ENCODE measurements around the gene MSX2.
A peak's percentile ranks its signal among the peaks of the same experiment; 100 is the strongest.

The MSX2 gene

DNA sequence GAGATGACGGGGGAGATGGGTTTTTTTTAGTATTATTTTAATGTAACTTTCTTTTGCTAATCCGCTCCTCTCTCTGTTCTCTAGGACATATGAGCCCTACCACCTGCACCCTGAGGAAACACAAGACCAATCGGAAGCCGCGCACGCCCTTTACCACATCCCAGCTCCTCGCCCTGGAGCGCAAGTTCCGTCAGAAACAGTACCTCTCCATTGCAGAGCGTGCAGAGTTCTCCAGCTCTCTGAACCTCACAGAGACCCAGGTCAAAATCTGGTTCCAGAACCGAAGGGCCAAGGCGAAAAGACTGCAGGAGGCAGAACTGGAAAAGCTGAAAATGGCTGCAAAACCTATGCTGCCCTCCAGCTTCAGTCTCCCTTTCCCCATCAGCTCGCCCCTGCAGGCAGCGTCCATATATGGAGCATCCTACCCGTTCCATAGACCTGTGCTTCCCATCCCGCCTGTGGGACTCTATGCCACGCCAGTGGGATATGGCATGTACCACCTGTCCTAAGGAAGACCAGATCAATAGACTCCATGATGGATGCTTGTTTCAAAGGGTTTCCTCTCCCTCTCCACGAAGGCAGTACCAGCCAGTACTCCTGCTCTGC lies 4.8 kb downstream of the MSX2 start:
- H3K4me2 ChIP-seq (ENCODE audit: low read length), result no peak overlapping the region
- no peak overlapping the region for H3K9ac ChIP-seq (ENCODE audit: low read depth, low read length)
- H3K4me3 ChIP-seq (ENCODE audit: low read length), result no peak overlapping the region
- no peaks in the 10 kb centered on the region for H3K9me3 ChIP-seq (replicated peaks; ENCODE audit: low read length)
- no peaks in the 10 kb centered on the region for H3K27me3 ChIP-seq (ENCODE audit: control insufficient read depth, insufficient read depth, low read length)
- peaks cover 7% of the 10 kb centered on the region for H3K4me1 ChIP-seq (ENCODE audit: control insufficient read depth, insufficient read depth, low read length)
- peaks cover 4% of the 10 kb centered on the region for H3K36me3 ChIP-seq (ENCODE audit: insufficient read depth, low read length)

GRCh38 chr5:174731214-174732035 lies 7.0 kb downstream of the MSX2 start:
- Histone ChIP-seq H3K9ac (ENCODE audit: low read depth, low read length) (no peak overlapping the region), H3K4me3 (ENCODE audit: low read length) (no peak overlapping the region)

GRCh38 chr5:174732036-174733020 lies 7.9 kb downstream of the MSX2 start:
- Histone ChIP-seq H3K4me1 (ENCODE audit: control insufficient read depth, insufficient read depth, low read length) (peaks cover 21% of the 10 kb centered on the region), H3K27me3 (ENCODE audit: control insufficient read depth, insufficient read depth, low read length) (peaks cover 17% of the 10 kb centered on the region), H3K4me2 (ENCODE audit: low read length) (no peak overlapping the region), H3K4me3 (ENCODE audit: low read length) (no peak overlapping the region), H3K36me3 (ENCODE audit: insufficient read depth, low read length) (peaks cover 4% of the 10 kb centered on the region), H3K9me3 (replicated peaks; ENCODE audit: low read length) (no peaks in the 10 kb centered on the region), H3K9ac (ENCODE audit: low read depth, low read length) (no peak overlapping the region)

More at GRCh38 chr5:174731214-174732035, 7.0 kb downstream of the MSX2 start:
- peaks cover 12% of the 10 kb centered on the region for H3K4me1 ChIP-seq (ENCODE audit: control insufficient read depth, insufficient read depth, low read length)
- peaks cover 17% of the 10 kb centered on the region for H3K27me3 ChIP-seq (ENCODE audit: control insufficient read depth, insufficient read depth, low read length)
- H3K4me2 ChIP-seq (ENCODE audit: low read length), result no peak overlapping the region
- H3K9me3 ChIP-seq (replicated peaks; ENCODE audit: low read length), result no peaks in the 10 kb centered on the region
- peaks cover 4% of the 10 kb centered on the region for H3K36me3 ChIP-seq (ENCODE audit: insufficient read depth, low read length)

DNA sequence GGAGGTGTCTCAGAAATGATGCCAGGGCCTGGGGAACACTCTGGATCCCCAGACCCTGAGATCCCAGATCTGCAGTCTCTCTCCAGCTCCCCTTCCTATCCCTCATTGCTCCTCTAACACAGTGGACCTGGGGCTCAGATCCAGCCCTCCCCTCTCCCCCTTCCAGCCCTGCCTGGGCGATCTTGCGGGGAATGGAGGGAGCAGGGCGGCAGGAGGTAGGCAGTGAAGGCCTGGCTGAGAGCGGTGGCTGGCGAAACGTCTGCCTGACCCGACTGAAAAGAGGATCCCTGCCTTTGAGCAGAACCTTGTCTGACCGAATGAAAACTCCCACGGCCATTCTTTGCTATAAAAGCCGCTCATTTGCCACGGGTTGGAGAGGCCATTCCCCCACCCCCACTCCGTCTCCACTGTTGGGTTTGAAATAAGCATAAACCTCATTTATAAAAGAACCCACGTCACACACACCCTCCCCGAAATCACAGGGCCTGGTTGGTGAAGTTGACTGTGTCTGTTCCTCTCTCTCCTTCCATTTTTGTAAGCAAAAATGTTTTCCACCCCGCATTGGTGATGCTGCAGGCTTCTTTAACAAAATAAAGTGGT lies 8.8 kb downstream of the MSX2 start:
- Histone ChIP-seq H3K9ac (ENCODE audit: low read depth, low read length) (no peak overlapping the region), H3K4me3 (ENCODE audit: low read length) (no peak overlapping the region), H3K4me2 (ENCODE audit: low read length) (no peak overlapping the region), H3K4me1 (ENCODE audit: control insufficient read depth, insufficient read depth, low read length) (peaks cover 25% of the 10 kb centered on the region), H3K9me3 (replicated peaks; ENCODE audit: low read length) (no peaks in the 10 kb centered on the region), H3K36me3 (ENCODE audit: insufficient read depth, low read length) (peaks cover 4% of the 10 kb centered on the region), H3K27me3 (ENCODE audit: control insufficient read depth, insufficient read depth, low read length) (peaks cover 17% of the 10 kb centered on the region)

DNA sequence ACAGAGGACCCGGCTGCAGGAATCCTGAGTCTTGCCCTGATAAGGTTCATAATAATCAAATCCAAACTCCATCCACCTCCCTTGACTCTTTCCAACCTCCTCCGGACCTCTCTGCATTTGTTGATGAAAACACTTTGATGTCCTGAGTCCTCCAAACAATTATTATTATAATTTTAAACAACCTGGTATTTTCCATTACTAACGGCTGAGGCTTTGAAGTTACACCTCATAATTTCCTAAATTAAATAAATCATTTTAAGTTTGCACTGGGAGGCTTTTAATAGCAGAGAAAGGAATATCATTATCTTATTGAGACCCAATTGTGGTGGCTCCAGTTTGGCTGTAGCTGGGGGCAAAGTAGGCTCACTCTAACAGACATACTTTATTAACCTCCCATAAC lies 9.5 kb downstream of the MSX2 start:
- H3K4me2 ChIP-seq (ENCODE audit: low read length), result no peak overlapping the region
- no peaks in the 10 kb centered on the region for H3K9me3 ChIP-seq (replicated peaks; ENCODE audit: low read length)
- H3K27me3 ChIP-seq (ENCODE audit: control insufficient read depth, insufficient read depth, low read length), result peaks cover 17% of the 10 kb centered on the region
- H3K36me3 ChIP-seq (ENCODE audit: insufficient read depth, low read length), result peaks cover 4% of the 10 kb centered on the region
- peaks cover 25% of the 10 kb centered on the region for H3K4me1 ChIP-seq (ENCODE audit: control insufficient read depth, insufficient read depth, low read length)
- no peak overlapping the region for H3K9ac ChIP-seq (ENCODE audit: low read depth, low read length)
- H3K4me3 ChIP-seq (ENCODE audit: low read length), result no peak overlapping the region

DNA sequence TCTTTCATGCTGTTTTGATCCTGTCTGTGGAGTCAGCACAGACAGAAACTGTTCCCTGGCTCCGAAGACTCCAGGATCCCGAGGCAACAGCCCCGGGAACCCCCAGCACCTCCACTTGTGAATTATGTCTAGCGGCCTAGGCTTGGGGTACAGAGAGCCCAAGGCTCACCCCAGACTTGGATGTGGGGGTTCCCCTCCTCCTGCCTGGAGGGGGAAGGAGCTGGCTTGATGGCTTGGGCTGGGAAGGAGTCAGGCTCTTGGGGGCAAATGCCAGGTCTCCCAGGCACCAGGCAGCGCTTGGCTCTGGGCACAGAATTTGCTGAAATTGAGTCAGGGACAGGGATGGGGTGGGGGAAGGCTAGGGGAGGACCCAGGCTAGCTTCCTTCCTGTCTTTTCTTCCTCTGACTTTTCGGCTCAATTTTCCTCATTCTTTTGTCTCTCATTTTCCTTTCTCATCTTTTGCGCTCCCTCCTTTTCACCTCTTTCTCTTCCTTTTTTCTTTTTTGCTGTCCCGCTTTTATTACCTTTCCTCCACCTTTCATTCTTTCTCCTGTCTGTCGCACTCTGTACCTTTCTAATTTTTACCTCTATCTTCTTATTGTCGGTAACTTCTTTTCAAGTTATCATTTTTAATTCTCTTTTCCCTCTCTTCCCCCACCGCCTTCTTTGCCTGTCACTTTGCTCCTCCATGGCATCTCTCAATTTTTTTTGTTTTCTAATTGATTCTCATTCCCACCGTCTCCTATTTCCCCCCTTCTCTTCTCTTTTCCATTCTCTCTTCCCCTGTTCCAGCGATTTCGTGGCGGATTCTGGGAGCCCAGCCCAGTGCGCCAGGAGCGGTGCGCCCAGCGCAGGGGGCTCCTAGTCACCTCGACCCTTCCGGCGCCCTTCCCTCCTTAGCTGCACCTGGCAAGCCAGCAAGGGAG lies 10.5 kb downstream of the MSX2 start:
- Histone ChIP-seq H3K4me2 (ENCODE audit: low read length) (peak overlapping the region; percentile 73), H3K4me1 (ENCODE audit: control insufficient read depth, insufficient read depth, low read length) (peaks cover 25% of the 10 kb centered on the region), H3K9me3 (replicated peaks; ENCODE audit: low read length) (no peaks in the 10 kb centered on the region), H3K36me3 (ENCODE audit: insufficient read depth, low read length) (no peaks in the 10 kb centered on the region), H3K27me3 (ENCODE audit: control insufficient read depth, insufficient read depth, low read length) (peaks cover 17% of the 10 kb centered on the region), H3K9ac (ENCODE audit: low read depth, low read length) (peak overlapping the region; percentile 36), H3K4me3 (ENCODE audit: low read length) (peak overlapping the region; percentile 59)

GRCh38 chr5:174735498-174736330 lies 11.3 kb downstream of the MSX2 start:
- no peaks in the 10 kb centered on the region for H3K9me3 ChIP-seq (replicated peaks; ENCODE audit: low read length)
- H3K9ac ChIP-seq (ENCODE audit: low read depth, low read length), result peak overlapping the region; percentile 36
- peak overlapping the region; percentile 73 for H3K4me2 ChIP-seq (ENCODE audit: low read length)
- H3K4me3 ChIP-seq (ENCODE audit: low read length), result peak overlapping the region; percentile 59
- H3K36me3 ChIP-seq (ENCODE audit: insufficient read depth, low read length), result no peaks in the 10 kb centered on the region
- peaks cover 17% of the 10 kb centered on the region for H3K27me3 ChIP-seq (ENCODE audit: control insufficient read depth, insufficient read depth, low read length)
- peaks cover 25% of the 10 kb centered on the region for H3K4me1 ChIP-seq (ENCODE audit: control insufficient read depth, insufficient read depth, low read length)

DNA sequence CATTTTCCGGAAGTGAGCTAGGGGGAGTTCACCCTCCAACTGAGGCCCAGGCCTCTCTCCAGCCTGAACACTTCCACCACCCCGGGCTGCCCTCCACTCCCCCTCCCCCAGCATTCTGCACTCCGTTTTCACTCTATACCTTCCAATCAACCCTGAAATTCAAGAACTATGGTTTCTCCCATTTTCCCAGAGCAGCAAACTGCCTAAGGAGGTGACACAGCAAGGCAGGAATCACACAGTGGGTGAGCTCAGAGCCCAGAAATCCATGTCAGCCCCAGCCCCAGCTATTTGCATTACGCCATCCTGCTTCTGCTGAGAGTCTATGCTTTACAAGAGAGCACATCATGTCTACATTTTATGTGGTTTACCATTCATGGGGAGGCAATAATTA lies 11.9 kb downstream of the MSX2 start:
- Histone ChIP-seq H3K9ac (ENCODE audit: low read depth, low read length) (no peak overlapping the region), H3K9me3 (replicated peaks; ENCODE audit: low read length) (no peaks in the 10 kb centered on the region), H3K4me3 (ENCODE audit: low read length) (no peak overlapping the region), H3K4me2 (ENCODE audit: low read length) (no peak overlapping the region), H3K27me3 (ENCODE audit: control insufficient read depth, insufficient read depth, low read length) (peaks cover 17% of the 10 kb centered on the region), H3K4me1 (ENCODE audit: control insufficient read depth, insufficient read depth, low read length) (peaks cover 25% of the 10 kb centered on the region), H3K36me3 (ENCODE audit: insufficient read depth, low read length) (no peaks in the 10 kb centered on the region)

DNA sequence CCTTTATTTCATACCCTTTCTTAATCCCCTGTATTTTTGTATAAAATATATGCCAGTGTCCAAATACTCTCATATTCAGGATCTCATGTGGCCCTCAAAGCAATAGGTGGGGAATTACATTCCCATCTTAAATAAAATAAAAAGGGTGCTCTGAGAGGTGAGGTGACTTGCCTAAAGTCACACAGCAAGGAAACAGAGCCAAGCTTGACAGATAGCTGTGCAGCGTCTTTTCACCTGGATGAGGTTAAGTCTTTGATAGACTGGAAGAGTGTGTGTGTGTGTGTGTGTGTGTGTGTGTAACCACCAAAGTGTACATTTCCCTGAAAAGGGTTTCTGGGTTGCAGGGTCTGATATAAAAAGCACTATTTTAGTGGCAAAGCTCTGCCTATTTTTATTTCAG lies 12.4 kb downstream of the MSX2 start:
- Histone ChIP-seq H3K9me3 (replicated peaks; ENCODE audit: low read length) (no peaks in the 10 kb centered on the region), H3K27me3 (ENCODE audit: control insufficient read depth, insufficient read depth, low read length) (peaks cover 17% of the 10 kb centered on the region), H3K36me3 (ENCODE audit: insufficient read depth, low read length) (no peaks in the 10 kb centered on the region)

DNA sequence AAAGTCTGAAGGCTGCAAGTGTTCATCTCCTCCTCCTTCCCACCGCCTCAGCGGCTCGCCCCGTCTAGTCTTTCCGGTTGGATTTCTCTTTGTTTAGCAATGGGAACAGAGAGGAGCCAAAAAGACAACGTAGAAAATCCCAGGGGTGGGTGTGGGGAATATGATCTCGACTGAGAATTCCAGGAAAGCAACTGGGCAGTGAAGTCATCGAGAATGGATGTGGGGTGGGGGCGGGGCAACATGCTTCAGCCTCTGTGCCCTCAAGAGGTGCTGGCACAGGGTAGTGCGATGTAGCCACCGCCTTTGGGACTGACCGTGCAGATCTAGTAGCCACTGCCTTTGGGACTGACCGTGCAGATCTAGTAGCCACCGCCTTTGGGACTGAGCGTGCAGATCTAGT lies 12.9 kb downstream of the MSX2 start:
- no peak overlapping the region for H3K9ac ChIP-seq (ENCODE audit: low read depth, low read length)
- no peak overlapping the region for H3K4me2 ChIP-seq (ENCODE audit: low read length)
- H3K9me3 ChIP-seq (replicated peaks; ENCODE audit: low read length), result no peaks in the 10 kb centered on the region
- no peak overlapping the region for H3K4me3 ChIP-seq (ENCODE audit: low read length)
- peaks cover 25% of the 10 kb centered on the region for H3K4me1 ChIP-seq (ENCODE audit: control insufficient read depth, insufficient read depth, low read length)
- peaks cover 17% of the 10 kb centered on the region for H3K27me3 ChIP-seq (ENCODE audit: control insufficient read depth, insufficient read depth, low read length)
- H3K36me3 ChIP-seq (ENCODE audit: insufficient read depth, low read length), result no peaks in the 10 kb centered on the region

More for the DNA sequence above, 12.4 kb downstream of the MSX2 start:
- H3K9ac ChIP-seq (ENCODE audit: low read depth, low read length), result no peak overlapping the region
- no peak overlapping the region for H3K4me2 ChIP-seq (ENCODE audit: low read length)
- H3K4me1 ChIP-seq (ENCODE audit: control insufficient read depth, insufficient read depth, low read length), result peaks cover 25% of the 10 kb centered on the region
- H3K4me3 ChIP-seq (ENCODE audit: low read length), result no peak overlapping the region
